ENCODE results near the gene EGLN1. TPM values are rescaled to one million over a fixed set of nuclear protein-coding genes. Genes with fewer than 3 reads are reported as not detected.
A peak's percentile ranks its signal among the peaks of the same experiment; 100 is the strongest.

The EGLN1 gene
- total and polyA plus RNA-seq, 10 of the 15 experiments (the other 5 are each of a cell fraction or from before 2014, with no cell fraction given): 2.4 to 46.6 (median 8.7) TPM

DNA sequence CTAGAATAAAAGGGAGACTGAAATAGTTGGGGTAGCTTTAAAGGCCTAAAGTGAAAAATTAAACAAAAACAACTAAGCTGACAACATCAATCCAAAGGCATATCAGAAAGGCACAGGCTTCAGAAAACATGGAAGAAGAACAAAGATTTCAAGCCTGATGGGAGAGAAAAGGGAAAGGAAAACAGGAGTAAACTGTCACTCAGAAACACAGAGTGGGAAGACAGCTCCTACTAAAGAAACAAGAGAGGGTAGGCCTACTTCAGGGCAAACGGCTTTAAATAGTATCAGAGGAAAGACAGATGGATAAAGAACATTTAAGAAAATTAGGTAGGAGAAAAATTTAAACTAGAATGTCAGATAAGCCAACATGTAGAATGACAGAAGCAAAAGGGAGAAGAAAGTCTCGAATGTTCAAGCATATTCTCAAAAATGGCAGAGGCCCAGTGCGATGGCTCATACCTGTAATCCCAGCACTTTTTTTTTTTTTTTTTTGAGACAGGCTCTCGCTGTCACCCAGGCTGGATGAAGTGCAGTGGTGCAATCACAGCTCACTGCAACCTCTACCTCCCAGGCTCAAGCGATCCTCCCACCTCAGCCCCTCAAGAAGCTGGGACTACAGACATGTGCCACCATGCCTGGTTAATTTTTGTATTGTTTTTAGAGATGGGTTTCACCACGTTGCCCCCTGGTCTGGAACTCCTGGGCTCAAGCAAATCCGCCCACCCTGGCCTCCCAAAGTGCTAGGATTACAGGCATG is 7.6 kb downstream of the EGLN1 start:
- Histone ChIP-seq H3K9ac (ENCODE audit: control insufficient read depth, insufficient read depth, low read length) (no peak overlapping the region), H3K4me1 (ENCODE audit: control insufficient read depth, insufficient read depth, low read length) (peaks cover 3% of the 10 kb centered on the region; the same call in 1 of the 2 replicates)

More for the DNA sequence above, 7.6 kb downstream of the EGLN1 start:
- no peak for ATAC-seq
- H3K4me2 ChIP-seq (ENCODE audit: control insufficient read depth, insufficient read depth): peak overlapping the region; percentile 50
- no peaks in the 10 kb centered on the region for H3K9me3 ChIP-seq (replicated peaks; ENCODE audit: control insufficient read depth, insufficient read depth, low read length)
- DNase-seq (ENCODE audit: low read depth, low spot score): no peak
- H3K36me3 ChIP-seq (ENCODE audit: control insufficient read depth in 2 of 2, insufficient read depth in 2 of 2, low read length in 1 of 2): peaks cover 0 to 13% of the 10 kb centered on the region in 2 experiments; a peak in 1 of 4 replicates
- no peak overlapping the region for H3K27ac ChIP-seq (ENCODE audit: control insufficient read depth, insufficient read depth)
- ChIA-PET POLR2A (no interaction called here), SMC1A (ENCODE audit: uncharacterized antibody, unreplicated experiment) (interaction anchor here (0.6 to 1.3 kb wide), 3 partner anchors 45 to 188 kb away, joined by 3 to 4 read pairs (median 3); no protein-coding TSS in a partner anchor), CTCF (interaction anchor here (1.1 kb wide), 1 partner anchor 57 kb away, joined by 4 read pairs; no protein-coding TSS in a partner anchor), RAD21 (ENCODE audit: unreplicated experiment) (no interaction called here)
- FAIRE-seq: no peak
- peak overlapping the region; percentile 24; the same call in 1 of the 2 replicates for H3K4me3 ChIP-seq
- WGBS (ENCODE audit: insufficient coverage, insufficient replicate concordance, low lambda C conversion rate, missing lambda C conversion rate): 82% methylated on average over 7 of the region's 7 CpGs
- H3K79me2 ChIP-seq (ENCODE audit: control insufficient read depth, insufficient read depth, low read length): peaks cover 92% of the 10 kb centered on the region
- intact Hi-C loops (cut with micrococcal nuclease; ENCODE audit: unreplicated experiment) (loop anchor here (5.0 kb wide), 2 partner anchors 57 to 178 kb away; no protein-coding TSS in a partner anchor), in situ Hi-C loops (cut with MboI) (loop anchor here (5.0 kb wide), 1 partner anchor 113 kb away; the partner anchor contains the start of gene TSNAX)
- TF ChIP-seq MLLT1 (IDR thresholded peaks at IDR 0.05) (0 out of 2 replicates have a peak, but pooled peaks have one; percentile 11), IRF4 (IDR thresholded peaks at IDR 0.05; ENCODE audit: low read depth, low read length) (no peak), NR2F1 (conservative IDR thresholded peaks at IDR 0.05) (no peak), SUZ12 (IDR thresholded peaks at IDR 0.05; ENCODE audit: unreplicated experiment) (no peak), MTA2 (IDR thresholded peaks at IDR 0.05; ENCODE audit: low read depth) (no peak)
- TF ChIP-seq, protein P1, sequence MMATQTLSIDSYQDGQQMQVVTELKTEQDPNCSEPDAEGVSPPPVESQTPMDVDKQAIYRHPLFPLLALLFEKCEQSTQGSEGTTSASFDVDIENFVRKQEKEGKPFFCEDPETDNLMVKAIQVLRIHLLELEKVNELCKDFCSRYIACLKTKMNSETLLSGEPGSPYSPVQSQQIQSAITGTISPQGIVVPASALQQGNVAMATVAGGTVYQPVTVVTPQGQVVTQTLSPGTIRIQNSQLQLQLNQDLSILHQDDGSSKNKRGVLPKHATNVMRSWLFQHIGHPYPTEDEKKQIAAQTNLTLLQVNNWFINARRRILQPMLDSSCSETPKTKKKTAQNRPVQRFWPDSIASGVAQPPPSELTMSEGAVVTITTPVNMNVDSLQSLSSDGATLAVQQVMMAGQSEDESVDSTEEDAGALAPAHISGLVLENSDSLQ (IDR thresholded peaks at IDR 0.05): 0 out of 2 replicates have a peak, but pooled peaks have one; percentile 13
- BruUV-seq (replicated peaks): no TSS peak
- peaks cover 11% of the 10 kb centered on the region; the same call in 1 of the 2 replicates for H4K20me1 ChIP-seq (ENCODE audit: control insufficient read depth, insufficient read depth)
- H3K27me3 ChIP-seq (replicated peaks in 1 of 2; ENCODE audit: control insufficient read depth in 2 of 2, insufficient read depth in 2 of 2, low read length in 1 of 2): no peaks in the 10 kb centered on the region
- no peak overlapping the region for H2AFZ ChIP-seq (ENCODE audit: control insufficient read depth, low read depth, low read length)

Data from GM12878 (cell line).